B cell (primary cell): ENCODE measurements around the gene AMZ1.

Source experiments
- EZH2 ChIP-seq: IDR thresholded peaks from 2 replicates; pipeline ENCODE4 v1.6.1; 2012; ENCODE audit warnings: borderline replicate concordance, low read depth, mild to moderate bottlenecking, moderate library complexity, low read length; ENCODE audit not compliant: insufficient read depth, poor library complexity, severe bottlenecking
- TF ChIP-seq, protein P1 (sequence below): fragments of 200-600 bp; IDR thresholded peaks from one replicate; pipeline ENCODE4 v1.8.0; 2022; ENCODE audit warnings: antibody characterized with exemption, mild to moderate bottlenecking

DNA sequence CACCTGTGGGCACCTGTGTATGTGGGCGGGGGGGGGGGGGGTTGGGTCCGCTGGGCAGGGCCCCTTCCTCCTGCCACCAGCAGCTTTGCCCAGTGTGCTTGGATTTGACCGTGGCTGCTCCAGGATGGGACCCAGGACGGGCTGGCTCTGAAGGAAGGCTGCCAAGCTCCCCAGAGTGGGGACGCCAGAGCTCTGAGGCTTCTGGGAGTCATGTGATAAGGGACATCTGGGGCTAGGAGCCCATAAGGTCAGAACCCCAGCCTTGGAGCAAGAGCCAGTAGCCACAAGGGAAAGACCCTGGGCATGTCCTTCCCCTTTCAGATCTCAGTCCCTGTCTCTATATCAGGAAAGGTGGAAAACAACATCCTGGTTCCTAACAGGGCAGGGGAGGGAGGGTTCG, 21.8 kb upstream of the AMZ1 start:
- TF ChIP-seq EZH2: no peak
- TF ChIP-seq, protein P1, sequence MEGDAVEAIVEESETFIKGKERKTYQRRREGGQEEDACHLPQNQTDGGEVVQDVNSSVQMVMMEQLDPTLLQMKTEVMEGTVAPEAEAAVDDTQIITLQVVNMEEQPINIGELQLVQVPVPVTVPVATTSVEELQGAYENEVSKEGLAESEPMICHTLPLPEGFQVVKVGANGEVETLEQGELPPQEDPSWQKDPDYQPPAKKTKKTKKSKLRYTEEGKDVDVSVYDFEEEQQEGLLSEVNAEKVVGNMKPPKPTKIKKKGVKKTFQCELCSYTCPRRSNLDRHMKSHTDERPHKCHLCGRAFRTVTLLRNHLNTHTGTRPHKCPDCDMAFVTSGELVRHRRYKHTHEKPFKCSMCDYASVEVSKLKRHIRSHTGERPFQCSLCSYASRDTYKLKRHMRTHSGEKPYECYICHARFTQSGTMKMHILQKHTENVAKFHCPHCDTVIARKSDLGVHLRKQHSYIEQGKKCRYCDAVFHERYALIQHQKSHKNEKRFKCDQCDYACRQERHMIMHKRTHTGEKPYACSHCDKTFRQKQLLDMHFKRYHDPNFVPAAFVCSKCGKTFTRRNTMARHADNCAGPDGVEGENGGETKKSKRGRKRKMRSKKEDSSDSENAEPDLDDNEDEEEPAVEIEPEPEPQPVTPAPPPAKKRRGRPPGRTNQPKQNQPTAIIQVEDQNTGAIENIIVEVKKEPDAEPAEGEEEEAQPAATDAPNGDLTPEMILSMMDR: no peak
